Lower leg skin (tissue), 3 donors: ENCODE results near the gene ICA1.

Source experiments
- CTCF ChIP-seq, 3 donors: fragments of 450-650 bp; IDR thresholded peaks; one replicate each; pipeline ENCODE4 v1.5.1; 2016; ENCODE audit warnings: antibody characterized with exemption in 3 of 3, mild to moderate bottlenecking in 3 of 3, moderate library complexity in 2 of 3
- POLR2A ChIP-seq, 2 donors: fragments of 450-650 bp; IDR thresholded peaks; one replicate each; pipeline ENCODE4 v1.6.1; 2016 to 2017; ENCODE audit warnings: antibody characterized with exemption in 2 of 2, mild to moderate bottlenecking in 1 of 2, moderate library complexity in 1 of 2

DNA sequence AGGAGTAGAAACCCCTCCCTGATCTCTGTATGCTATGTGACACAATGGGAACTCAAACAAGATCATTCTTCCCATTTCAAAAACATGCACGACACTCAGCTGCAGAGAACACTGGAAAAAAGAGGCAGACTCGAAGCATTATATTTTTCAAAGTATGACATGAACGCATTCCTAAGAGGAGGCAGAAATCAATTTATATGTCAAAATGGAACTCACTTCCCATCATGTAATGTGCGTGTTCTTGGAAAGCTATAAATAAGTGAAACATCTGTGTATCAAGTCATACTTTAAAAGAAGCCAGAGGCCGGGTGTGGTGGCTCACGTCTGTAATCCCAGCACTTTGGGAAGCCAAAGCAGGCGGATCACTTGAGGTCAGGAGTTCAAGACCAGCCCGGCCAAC is 142.7 kb downstream of the ICA1 start:
- TF ChIP-seq CTCF (IDR thresholded peaks at IDR 0.05) (no peak), POLR2A (IDR thresholded peaks at IDR 0.05) (no peak)
